HepG2 (cell line): ENCODE results near the gene AIFM1. TPM values are rescaled to one million over a fixed set of nuclear protein-coding genes. Genes with fewer than 3 reads are reported as not detected.
A peak's percentile ranks its signal among the peaks of the same experiment; 100 is the strongest.

Source experiments
- BRCA1 ChIP-seq: sonication (generic); formaldehyde crosslinking; IDR thresholded peaks from 2 replicates; pipeline ENCODE4 v1.4.0; 2020; ENCODE audit warnings: missing genetic modification reagents
- HNRNPLL ChIP-seq: fragments of 200-400 bp; formaldehyde crosslinking; IDR thresholded peaks from 2 replicates; pipeline ENCODE4 v1.6.1; 2017; ENCODE audit warnings: mild to moderate bottlenecking, low read depth, low read length; ENCODE audit not compliant: poor library complexity, severe bottlenecking
- RXRA ChIP-seq: sonication (generic); formaldehyde crosslinking; IDR thresholded peaks from 2 replicates; pipeline ENCODE4 v1.5.1; 2020; ENCODE audit warnings: missing genetic modification reagents
- SRSF4 ChIP-seq: fragments of 200-400 bp; formaldehyde crosslinking; IDR thresholded peaks from one replicate; pipeline ENCODE4 v1.6.1; 2018; ENCODE audit warnings: mild to moderate bottlenecking, low read depth, low read length, moderate library complexity; ENCODE audit not compliant: poor library complexity, severe bottlenecking
- ZFP36L2 ChIP-seq: sonication (generic); formaldehyde crosslinking; IDR thresholded peaks from 2 replicates; pipeline ENCODE4 v1.4.0; 2020; ENCODE audit warnings: missing genetic modification reagents
- ZSCAN20 ChIP-seq: sonication (generic); formaldehyde crosslinking; IDR thresholded peaks from 2 replicates; pipeline ENCODE4 v1.4.0; 2020; ENCODE audit warnings: missing genetic modification reagents, mild to moderate bottlenecking, borderline replicate concordance
- polyA plus RNA-seq, 8 experiments: library from polyadenylated mRNA; depleted of rRNA in 3 of 8; stranded (reverse) in 7 of 8; unstranded in 1 of 8; fragments of >200 nt; fragmentation: Illumina TruSeq in 4 of 8; extraction: Trizol in 4 of 8; gene quantifications; 2 replicates each; pipeline versions ENCODE4 v1.2.1 to v1.2.3, GENCODE V29; 2011 to 2016; ENCODE audit warnings: low read depth in 4 of 8, missing spikeins in 1 of 8, mixed read lengths in 1 of 8; ENCODE audit not compliant: insufficient read depth in 1 of 8
- total RNA-seq, 5 experiments: library from RNA; depleted of rRNA; stranded (reverse); fragments of >200 nt; fragmentation: Illumina TruSeq; extraction: Trizol; gene quantifications; 2 replicates each; pipeline ENCODE4 v1.2.3, GENCODE V29; 2016; ENCODE audit warnings: low read depth in 1 of 5
- TF ChIP-seq, protein P1 (sequence below): sonication (generic); formaldehyde crosslinking; IDR thresholded peaks from 2 replicates; pipeline ENCODE4 v1.4.0; 2020; ENCODE audit warnings: missing genetic modification reagents
- TF ChIP-seq, protein P2 (sequence below): sonication (generic); formaldehyde crosslinking; IDR thresholded peaks from 2 replicates; pipeline ENCODE4 v1.4.0; 2020; ENCODE audit warnings: missing genetic modification reagents, mild to moderate bottlenecking, borderline replicate concordance
- TF ChIP-seq, protein P3 (sequence below): sonication (generic); formaldehyde crosslinking; IDR thresholded peaks from 2 replicates; pipeline ENCODE4 v1.5.1; 2020; ENCODE audit warnings: missing genetic modification reagents, mild to moderate bottlenecking, borderline replicate concordance
- TF ChIP-seq, protein P4 (sequence below): sonication (generic); formaldehyde crosslinking; IDR thresholded peaks from 2 replicates; pipeline ENCODE4 v1.5.1; 2020; ENCODE audit warnings: missing genetic modification reagents, mild to moderate bottlenecking, borderline replicate concordance
- TF ChIP-seq, protein P5 (sequence below): IDR thresholded peaks from 2 replicates; pipeline ENCODE4 v1.6.1; 2016; ENCODE audit warnings: mild to moderate bottlenecking
- TF ChIP-seq, protein P6 (sequence below): sonication (generic); formaldehyde crosslinking; IDR thresholded peaks from 2 replicates; pipeline ENCODE4 v1.4.0; 2020; ENCODE audit warnings: missing genetic modification reagents

Gene AIFM1
- total and polyA plus RNA-seq, 2 of the 13 experiments (the other 11 are each of a cell fraction or from before 2014, with no cell fraction given) = 42.8 to 46.9 TPM

DNA sequence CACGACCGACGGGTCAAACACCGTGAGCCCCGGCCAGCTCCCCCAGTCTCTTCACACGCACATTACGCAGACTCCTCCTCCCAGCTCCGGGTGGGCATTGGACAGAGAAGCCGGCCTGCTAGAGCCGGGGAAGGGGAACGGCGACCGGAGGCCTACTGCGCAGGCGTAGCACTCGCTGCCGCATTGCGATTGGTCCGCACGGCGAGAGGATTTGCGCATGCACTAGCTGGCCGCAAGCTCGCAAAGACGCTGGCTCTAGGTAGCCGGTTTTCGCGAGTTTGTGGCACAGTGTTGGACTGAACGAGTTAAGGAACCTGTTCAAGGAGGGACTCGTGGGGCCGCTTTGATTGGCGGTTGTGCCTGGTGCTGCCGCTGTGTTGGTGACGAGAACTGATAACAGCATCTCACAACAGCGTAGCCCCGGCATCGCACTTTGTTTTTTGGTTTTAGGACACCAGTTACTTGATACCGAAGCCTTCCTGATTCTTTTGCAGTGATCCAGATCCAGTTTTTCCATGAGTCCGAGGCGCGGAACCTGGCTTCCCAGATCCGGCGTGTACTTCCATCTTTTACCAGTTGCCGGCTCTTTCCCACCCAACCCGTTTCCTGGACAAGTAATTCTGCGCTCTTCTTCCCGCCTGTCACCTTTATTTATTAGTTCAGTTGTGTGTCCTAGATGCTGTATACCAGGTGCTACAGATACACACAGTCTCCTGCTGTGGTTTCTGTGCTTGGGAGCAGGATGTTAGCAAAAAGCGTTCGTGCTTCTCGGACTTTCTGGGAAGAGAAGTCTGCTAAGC lies at the start of gene AIFM1 (continued):
- TF ChIP-seq, protein P1, sequence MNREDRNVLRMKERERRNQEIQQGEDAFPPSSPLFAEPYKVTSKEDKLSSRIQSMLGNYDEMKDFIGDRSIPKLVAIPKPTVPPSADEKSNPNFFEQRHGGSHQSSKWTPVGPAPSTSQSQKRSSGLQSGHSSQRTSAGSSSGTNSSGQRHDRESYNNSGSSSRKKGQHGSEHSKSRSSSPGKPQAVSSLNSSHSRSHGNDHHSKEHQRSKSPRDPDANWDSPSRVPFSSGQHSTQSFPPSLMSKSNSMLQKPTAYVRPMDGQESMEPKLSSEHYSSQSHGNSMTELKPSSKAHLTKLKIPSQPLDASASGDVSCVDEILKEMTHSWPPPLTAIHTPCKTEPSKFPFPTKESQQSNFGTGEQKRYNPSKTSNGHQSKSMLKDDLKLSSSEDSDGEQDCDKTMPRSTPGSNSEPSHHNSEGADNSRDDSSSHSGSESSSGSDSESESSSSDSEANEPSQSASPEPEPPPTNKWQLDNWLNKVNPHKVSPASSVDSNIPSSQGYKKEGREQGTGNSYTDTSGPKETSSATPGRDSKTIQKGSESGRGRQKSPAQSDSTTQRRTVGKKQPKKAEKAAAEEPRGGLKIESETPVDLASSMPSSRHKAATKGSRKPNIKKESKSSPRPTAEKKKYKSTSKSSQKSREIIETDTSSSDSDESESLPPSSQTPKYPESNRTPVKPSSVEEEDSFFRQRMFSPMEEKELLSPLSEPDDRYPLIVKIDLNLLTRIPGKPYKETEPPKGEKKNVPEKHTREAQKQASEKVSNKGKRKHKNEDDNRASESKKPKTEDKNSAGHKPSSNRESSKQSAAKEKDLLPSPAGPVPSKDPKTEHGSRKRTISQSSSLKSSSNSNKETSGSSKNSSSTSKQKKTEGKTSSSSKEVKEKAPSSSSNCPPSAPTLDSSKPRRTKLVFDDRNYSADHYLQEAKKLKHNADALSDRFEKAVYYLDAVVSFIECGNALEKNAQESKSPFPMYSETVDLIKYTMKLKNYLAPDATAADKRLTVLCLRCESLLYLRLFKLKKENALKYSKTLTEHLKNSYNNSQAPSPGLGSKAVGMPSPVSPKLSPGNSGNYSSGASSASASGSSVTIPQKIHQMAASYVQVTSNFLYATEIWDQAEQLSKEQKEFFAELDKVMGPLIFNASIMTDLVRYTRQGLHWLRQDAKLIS = no peak
- TF ChIP-seq ZSCAN20 = no peak
- TF ChIP-seq, protein P2, sequence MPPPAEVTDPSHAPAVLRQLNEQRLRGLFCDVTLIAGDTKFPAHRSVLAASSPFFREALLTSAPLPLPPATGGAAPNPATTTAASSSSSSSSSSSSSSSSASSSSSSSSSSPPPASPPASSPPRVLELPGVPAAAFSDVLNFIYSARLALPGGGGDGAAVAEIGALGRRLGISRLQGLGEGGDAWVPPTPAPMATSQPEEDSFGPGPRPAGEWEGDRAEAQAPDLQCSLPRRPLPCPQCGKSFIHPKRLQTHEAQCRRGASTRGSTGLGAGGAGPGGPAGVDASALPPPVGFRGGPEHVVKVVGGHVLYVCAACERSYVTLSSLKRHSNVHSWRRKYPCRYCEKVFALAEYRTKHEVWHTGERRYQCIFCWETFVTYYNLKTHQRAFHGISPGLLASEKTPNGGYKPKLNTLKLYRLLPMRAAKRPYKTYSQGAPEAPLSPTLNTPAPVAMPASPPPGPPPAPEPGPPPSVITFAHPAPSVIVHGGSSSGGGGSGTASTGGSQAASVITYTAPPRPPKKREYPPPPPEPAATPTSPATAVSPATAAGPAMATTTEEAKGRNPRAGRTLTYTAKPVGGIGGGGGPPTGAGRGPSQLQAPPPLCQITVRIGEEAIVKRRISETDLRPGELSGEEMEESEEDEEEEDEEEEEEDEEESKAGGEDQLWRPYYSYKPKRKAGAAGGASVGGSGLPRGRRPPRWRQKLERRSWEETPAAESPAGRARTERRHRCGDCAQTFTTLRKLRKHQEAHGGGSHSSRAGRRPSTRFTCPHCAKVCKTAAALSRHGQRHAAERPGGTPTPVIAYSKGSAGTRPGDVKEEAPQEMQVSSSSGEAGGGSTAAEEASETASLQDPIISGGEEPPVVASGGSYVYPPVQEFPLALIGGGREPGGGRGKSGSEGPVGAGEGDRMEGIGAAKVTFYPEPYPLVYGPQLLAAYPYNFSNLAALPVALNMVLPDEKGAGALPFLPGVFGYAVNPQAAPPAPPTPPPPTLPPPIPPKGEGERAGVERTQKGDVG (CRISPR knock-in tag) = 0 out of 2 replicates have a peak, but pooled peaks have one; percentile 42
- TF ChIP-seq, protein P3, sequence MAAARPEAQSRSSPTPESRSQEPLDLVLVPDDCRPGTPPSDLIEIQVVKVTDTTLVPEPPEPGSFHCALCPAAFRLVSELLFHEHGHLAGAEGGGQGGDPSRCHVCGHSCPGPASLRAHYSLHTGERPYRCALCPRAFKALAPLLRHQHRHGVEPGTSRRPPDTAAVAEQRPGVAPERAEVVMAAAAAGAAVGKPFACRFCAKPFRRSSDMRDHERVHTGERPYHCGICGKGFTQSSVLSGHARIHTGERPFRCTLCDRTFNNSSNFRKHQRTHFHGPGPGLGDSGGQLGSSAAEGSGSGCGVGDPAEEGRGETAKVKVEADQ (CRISPR knock-in tag) = no peak
- TF ChIP-seq, protein P4, sequence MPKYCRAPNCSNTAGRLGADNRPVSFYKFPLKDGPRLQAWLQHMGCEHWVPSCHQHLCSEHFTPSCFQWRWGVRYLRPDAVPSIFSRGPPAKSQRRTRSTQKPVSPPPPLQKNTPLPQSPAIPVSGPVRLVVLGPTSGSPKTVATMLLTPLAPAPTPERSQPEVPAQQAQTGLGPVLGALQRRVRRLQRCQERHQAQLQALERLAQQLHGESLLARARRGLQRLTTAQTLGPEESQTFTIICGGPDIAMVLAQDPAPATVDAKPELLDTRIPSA (CRISPR knock-in tag) = no peak
- TF ChIP-seq SRSF4 = no peak
- TF ChIP-seq RXRA (CRISPR knock-in tag) = no peak
- TF ChIP-seq, protein P5, sequence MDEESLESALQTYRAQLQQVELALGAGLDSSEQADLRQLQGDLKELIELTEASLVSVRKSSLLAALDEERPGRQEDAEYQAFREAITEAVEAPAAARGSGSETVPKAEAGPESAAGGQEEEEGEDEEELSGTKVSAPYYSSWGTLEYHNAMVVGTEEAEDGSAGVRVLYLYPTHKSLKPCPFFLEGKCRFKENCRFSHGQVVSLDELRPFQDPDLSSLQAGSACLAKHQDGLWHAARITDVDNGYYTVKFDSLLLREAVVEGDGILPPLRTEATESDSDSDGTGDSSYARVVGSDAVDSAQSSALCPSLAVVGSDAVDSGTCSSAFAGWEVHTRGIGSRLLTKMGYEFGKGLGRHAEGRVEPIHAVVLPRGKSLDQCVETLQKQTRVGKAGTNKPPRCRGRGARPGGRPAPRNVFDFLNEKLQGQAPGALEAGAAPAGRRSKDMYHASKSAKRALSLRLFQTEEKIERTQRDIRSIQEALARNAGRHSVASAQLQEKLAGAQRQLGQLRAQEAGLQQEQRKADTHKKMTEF (CRISPR knock-in tag) = peak; percentile 25
- TF ChIP-seq, protein P6, sequence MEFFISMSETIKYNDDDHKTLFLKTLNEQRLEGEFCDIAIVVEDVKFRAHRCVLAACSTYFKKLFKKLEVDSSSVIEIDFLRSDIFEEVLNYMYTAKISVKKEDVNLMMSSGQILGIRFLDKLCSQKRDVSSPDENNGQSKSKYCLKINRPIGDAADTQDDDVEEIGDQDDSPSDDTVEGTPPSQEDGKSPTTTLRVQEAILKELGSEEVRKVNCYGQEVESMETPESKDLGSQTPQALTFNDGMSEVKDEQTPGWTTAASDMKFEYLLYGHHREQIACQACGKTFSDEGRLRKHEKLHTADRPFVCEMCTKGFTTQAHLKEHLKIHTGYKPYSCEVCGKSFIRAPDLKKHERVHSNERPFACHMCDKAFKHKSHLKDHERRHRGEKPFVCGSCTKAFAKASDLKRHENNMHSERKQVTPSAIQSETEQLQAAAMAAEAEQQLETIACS (CRISPR knock-in tag) = no peak
- no peak for TF ChIP-seq BRCA1 (CRISPR knock-in tag)
- TF ChIP-seq HNRNPLL = peak; percentile 100
- TF ChIP-seq ZFP36L2 (CRISPR knock-in tag) = no peak
